HL-60 (cell line): ENCODE measurements around the gene AGPAT1.

Experiments
- GABPA ChIP-seq: IDR thresholded peaks from 2 replicates; pipeline ENCODE4 v1.6.1; 2012; ENCODE audit warnings: low read depth
- POLR2AphosphoS5 ChIP-seq: IDR thresholded peaks from 2 replicates; pipeline ENCODE4 v1.6.1; 2012; ENCODE audit warnings: low read depth
- SPI1 ChIP-seq: IDR thresholded peaks from 2 replicates; pipeline ENCODE4 v1.6.1; 2012; ENCODE audit warnings: low read depth, mild to moderate bottlenecking, borderline replicate concordance
- TF ChIP-seq, protein P1 (sequence below): IDR thresholded peaks from one replicate; pipeline ENCODE4 v1.5.1; 2011; ENCODE audit warnings: low read length, control low read depth, inconsistent platforms; ENCODE audit not compliant: insufficient read depth
- TF ChIP-seq, protein P2 (sequence below): IDR thresholded peaks from 2 replicates; pipeline ENCODE4 v1.6.1; 2012; ENCODE audit warnings: low read depth; ENCODE audit not compliant: insufficient replicate concordance

DNA sequence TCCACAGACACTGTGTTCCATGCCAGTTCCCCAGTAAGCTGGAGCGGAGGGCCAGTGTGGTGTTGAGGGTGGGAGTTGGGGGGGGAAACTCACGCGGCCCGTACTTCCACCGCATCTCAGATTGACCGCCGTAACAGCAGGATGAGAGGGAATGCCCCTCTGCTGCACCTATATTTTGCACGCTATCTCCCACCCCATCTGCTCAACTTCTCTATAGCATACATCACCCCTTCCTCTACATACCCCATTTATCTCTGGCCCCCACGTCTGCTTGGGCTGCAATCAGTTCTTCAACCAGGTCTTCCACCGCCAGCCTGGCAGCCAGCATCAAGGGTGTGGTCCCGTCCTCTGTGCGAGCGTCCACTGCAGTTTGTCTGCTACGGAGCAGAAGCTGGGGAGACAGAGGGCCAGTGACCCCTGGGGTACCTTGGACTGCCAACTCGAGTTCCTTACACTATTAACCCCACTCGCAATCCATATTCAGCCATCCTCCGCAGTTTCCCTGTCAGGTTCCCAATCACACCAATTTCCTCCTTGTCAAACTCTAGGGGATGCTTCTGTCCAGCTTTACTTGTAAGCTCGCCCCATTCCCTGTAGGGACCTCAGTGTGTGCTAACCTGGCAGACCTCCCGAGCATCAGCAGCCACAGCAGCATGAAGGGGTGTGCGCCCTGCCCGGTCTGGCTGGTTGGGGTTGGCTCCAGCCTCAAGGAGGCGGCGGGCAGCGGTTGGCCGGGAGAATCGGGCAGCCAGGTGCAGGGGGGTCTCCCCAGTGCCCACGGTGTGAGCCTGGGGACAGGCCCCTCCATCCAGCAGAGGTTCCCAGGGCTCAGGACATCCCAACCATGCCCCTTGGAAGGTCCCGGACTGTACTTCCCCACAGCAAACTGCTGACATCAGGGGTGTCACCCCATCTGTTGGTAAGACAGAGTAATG lies 21.1 kb upstream of the AGPAT1 start:
- TF ChIP-seq, protein P1, sequence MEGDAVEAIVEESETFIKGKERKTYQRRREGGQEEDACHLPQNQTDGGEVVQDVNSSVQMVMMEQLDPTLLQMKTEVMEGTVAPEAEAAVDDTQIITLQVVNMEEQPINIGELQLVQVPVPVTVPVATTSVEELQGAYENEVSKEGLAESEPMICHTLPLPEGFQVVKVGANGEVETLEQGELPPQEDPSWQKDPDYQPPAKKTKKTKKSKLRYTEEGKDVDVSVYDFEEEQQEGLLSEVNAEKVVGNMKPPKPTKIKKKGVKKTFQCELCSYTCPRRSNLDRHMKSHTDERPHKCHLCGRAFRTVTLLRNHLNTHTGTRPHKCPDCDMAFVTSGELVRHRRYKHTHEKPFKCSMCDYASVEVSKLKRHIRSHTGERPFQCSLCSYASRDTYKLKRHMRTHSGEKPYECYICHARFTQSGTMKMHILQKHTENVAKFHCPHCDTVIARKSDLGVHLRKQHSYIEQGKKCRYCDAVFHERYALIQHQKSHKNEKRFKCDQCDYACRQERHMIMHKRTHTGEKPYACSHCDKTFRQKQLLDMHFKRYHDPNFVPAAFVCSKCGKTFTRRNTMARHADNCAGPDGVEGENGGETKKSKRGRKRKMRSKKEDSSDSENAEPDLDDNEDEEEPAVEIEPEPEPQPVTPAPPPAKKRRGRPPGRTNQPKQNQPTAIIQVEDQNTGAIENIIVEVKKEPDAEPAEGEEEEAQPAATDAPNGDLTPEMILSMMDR, result no peak
- TF ChIP-seq, protein P2, sequence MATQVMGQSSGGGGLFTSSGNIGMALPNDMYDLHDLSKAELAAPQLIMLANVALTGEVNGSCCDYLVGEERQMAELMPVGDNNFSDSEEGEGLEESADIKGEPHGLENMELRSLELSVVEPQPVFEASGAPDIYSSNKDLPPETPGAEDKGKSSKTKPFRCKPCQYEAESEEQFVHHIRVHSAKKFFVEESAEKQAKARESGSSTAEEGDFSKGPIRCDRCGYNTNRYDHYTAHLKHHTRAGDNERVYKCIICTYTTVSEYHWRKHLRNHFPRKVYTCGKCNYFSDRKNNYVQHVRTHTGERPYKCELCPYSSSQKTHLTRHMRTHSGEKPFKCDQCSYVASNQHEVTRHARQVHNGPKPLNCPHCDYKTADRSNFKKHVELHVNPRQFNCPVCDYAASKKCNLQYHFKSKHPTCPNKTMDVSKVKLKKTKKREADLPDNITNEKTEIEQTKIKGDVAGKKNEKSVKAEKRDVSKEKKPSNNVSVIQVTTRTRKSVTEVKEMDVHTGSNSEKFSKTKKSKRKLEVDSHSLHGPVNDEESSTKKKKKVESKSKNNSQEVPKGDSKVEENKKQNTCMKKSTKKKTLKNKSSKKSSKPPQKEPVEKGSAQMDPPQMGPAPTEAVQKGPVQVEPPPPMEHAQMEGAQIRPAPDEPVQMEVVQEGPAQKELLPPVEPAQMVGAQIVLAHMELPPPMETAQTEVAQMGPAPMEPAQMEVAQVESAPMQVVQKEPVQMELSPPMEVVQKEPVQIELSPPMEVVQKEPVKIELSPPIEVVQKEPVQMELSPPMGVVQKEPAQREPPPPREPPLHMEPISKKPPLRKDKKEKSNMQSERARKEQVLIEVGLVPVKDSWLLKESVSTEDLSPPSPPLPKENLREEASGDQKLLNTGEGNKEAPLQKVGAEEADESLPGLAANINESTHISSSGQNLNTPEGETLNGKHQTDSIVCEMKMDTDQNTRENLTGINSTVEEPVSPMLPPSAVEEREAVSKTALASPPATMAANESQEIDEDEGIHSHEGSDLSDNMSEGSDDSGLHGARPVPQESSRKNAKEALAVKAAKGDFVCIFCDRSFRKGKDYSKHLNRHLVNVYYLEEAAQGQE, result no peak
- TF ChIP-seq GABPA, result no peak
- no peak for TF ChIP-seq POLR2AphosphoS5
- TF ChIP-seq SPI1, result peak; percentile 4; the same call in 1 of the 2 replicates
